ENCODE measurements around the gene KCNK10. TPM values are rescaled to one million over a fixed set of nuclear protein-coding genes. Genes with fewer than 3 reads are reported as not detected.

KCNK10 gene
- total RNA-seq, 1 experiment from 2014 or later, result not detected

DNA sequence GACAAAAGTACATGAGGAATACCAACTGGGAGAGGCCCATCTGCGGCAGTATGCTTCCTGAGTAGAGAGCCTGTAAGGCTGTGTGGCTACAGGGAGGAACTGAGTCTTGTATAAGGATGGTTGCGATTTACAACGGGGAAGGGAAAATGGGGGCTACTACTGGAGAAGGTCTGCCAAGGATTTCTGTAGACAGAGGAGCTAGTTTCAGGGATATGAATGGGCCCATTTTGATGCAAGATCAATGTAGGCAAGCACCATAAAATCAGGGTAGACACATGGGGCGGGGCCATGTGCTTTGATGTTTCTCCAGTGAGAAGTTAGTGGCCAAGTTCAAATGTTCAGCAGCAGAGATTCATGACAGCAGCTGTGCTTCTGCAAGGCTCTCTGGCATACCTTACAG, 168.7 kb downstream of the KCNK10 start:
- CTCF ChIA-PET, result no interaction called here
- intact Hi-C loops (cut with micrococcal nuclease; ENCODE audit: unreplicated experiment), result no loop called here
- Histone ChIP-seq H3K27ac (ENCODE audit: low read depth, low read length, poor library complexity, severe bottlenecking) (no peak overlapping the region), H3K4me1 (ENCODE audit: insufficient read depth, low read length, poor library complexity, severe bottlenecking) (no peaks in the 10 kb centered on the region), H3K9me3 (ENCODE audit: low read depth, low read length, poor library complexity, severe bottlenecking) (no peaks in the 10 kb centered on the region), H3K27me3 (replicated peaks; ENCODE audit: insufficient read depth, low read depth, low read length, poor library complexity) (peaks cover 14% of the 10 kb centered on the region), H3K4me3 (ENCODE audit: low read depth, low read length, poor library complexity, severe bottlenecking) (no peak overlapping the region), H3K36me3 (ENCODE audit: insufficient read depth, low read length, poor library complexity, severe bottlenecking) (no peaks in the 10 kb centered on the region)
- DNase-seq (ENCODE audit: low spot score), result no peak
- no peak for TF ChIP-seq EZH2 (IDR thresholded peaks at IDR 0.05; ENCODE audit: borderline replicate concordance, low read depth, low read length, poor library complexity, severe bottlenecking)
- TF ChIP-seq, protein P1, sequence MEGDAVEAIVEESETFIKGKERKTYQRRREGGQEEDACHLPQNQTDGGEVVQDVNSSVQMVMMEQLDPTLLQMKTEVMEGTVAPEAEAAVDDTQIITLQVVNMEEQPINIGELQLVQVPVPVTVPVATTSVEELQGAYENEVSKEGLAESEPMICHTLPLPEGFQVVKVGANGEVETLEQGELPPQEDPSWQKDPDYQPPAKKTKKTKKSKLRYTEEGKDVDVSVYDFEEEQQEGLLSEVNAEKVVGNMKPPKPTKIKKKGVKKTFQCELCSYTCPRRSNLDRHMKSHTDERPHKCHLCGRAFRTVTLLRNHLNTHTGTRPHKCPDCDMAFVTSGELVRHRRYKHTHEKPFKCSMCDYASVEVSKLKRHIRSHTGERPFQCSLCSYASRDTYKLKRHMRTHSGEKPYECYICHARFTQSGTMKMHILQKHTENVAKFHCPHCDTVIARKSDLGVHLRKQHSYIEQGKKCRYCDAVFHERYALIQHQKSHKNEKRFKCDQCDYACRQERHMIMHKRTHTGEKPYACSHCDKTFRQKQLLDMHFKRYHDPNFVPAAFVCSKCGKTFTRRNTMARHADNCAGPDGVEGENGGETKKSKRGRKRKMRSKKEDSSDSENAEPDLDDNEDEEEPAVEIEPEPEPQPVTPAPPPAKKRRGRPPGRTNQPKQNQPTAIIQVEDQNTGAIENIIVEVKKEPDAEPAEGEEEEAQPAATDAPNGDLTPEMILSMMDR (conservative IDR thresholded peaks at IDR 0.05; ENCODE audit: low read depth, low read length), result no peak
- POLR2A ChIA-PET (ENCODE audit: low non-redundant PET), result no interaction called here
- no TSS peak for BruUV-seq (replicated peaks)

GRCh38 chr14:88146881-88147649, 176.0 kb downstream of the KCNK10 start:
- intact Hi-C loops (cut with micrococcal nuclease; ENCODE audit: unreplicated experiment), result no loop called here
- CTCF ChIA-PET, result no interaction called here
- TF ChIP-seq, protein P1 (conservative IDR thresholded peaks at IDR 0.05; ENCODE audit: low read depth, low read length), result no peak
- no peak for TF ChIP-seq EZH2 (IDR thresholded peaks at IDR 0.05; ENCODE audit: borderline replicate concordance, low read depth, low read length, poor library complexity, severe bottlenecking)
- no peak overlapping the region for H3K4me3 ChIP-seq (ENCODE audit: low read depth, low read length, poor library complexity, severe bottlenecking)
- no peaks in the 10 kb centered on the region for H3K27me3 ChIP-seq (replicated peaks; ENCODE audit: insufficient read depth, low read depth, low read length, poor library complexity)
- BruUV-seq (replicated peaks), result no TSS peak
- H3K36me3 ChIP-seq (ENCODE audit: insufficient read depth, low read length, poor library complexity, severe bottlenecking), result no peaks in the 10 kb centered on the region
- no peak for DNase-seq (ENCODE audit: low spot score)
- H3K4me1 ChIP-seq (ENCODE audit: insufficient read depth, low read length, poor library complexity, severe bottlenecking), result no peaks in the 10 kb centered on the region
- no peaks in the 10 kb centered on the region for H3K9me3 ChIP-seq (ENCODE audit: low read depth, low read length, poor library complexity, severe bottlenecking)
- POLR2A ChIA-PET (ENCODE audit: low non-redundant PET), result no interaction called here
- H3K27ac ChIP-seq (ENCODE audit: low read depth, low read length, poor library complexity, severe bottlenecking), result no peak overlapping the region

GRCh38 chr14:88143810-88144209, 179.3 kb downstream of the KCNK10 start:
- ChIA-PET CTCF (no interaction called here), POLR2A (ENCODE audit: low non-redundant PET) (no interaction called here)
- DNase-seq (ENCODE audit: low spot score), result no peak
- Histone ChIP-seq H3K4me3 (ENCODE audit: low read depth, low read length, poor library complexity, severe bottlenecking) (no peak overlapping the region), H3K36me3 (ENCODE audit: insufficient read depth, low read length, poor library complexity, severe bottlenecking) (no peaks in the 10 kb centered on the region), H3K4me1 (ENCODE audit: insufficient read depth, low read length, poor library complexity, severe bottlenecking) (no peaks in the 10 kb centered on the region), H3K27me3 (replicated peaks; ENCODE audit: insufficient read depth, low read depth, low read length, poor library complexity) (no peaks in the 10 kb centered on the region), H3K9me3 (ENCODE audit: low read depth, low read length, poor library complexity, severe bottlenecking) (no peaks in the 10 kb centered on the region), H3K27ac (ENCODE audit: low read depth, low read length, poor library complexity, severe bottlenecking) (no peak overlapping the region)
- intact Hi-C loops (cut with micrococcal nuclease; ENCODE audit: unreplicated experiment), result no loop called here
- no TSS peak for BruUV-seq (replicated peaks)
- TF ChIP-seq EZH2 (IDR thresholded peaks at IDR 0.05; ENCODE audit: borderline replicate concordance, low read depth, low read length, poor library complexity, severe bottlenecking), result no peak
- TF ChIP-seq, protein P1 (conservative IDR thresholded peaks at IDR 0.05; ENCODE audit: low read depth, low read length), result no peak
